Amniotic epithelial cell (primary cell): ENCODE measurements around the gene CYBRD1.
"Not testable (repeated sequence)": the region's sequence is repeated elsewhere in the genome, so short reads cannot be mapped to it uniquely, and the experiment has no call there.

Experiments
- DNase-seq: peaks from one replicate; pipeline ENCODE4 v3.0.0-alpha.2; 2010; ENCODE audit warnings: low read depth

Gene CYBRD1

DNA sequence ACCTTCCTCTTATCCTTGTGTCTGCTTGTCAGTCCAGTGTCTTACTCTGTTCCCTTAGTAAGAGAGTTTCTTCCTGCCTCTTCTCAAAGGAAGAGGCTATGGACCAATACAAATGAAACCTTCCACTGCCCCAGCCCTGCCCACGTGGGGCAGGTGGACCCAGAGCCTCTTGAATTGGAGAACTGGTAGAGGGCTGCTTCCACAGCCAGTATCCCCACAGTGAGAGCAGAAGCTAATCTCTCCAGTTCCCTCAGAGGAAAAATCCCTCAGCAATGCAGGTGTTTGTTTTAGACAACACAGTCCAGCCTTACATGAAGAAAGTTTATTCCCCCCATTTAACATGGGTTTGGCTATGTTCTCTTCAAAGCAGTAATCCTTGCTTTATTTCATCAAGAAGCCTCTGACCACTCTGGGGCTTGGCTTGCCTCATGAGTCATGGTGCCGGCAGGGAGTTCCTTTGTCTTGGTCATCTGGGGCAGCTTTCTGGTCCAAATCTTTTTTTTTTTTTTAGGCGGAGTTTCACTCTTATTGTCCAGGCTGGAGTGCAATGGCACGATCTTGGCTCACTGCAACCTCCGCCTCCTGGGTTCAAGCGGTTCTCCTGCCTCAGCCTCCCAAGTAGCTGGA, 6.5 kb upstream of the CYBRD1 start:
- peak; percentile 67 for DNase-seq

DNA sequence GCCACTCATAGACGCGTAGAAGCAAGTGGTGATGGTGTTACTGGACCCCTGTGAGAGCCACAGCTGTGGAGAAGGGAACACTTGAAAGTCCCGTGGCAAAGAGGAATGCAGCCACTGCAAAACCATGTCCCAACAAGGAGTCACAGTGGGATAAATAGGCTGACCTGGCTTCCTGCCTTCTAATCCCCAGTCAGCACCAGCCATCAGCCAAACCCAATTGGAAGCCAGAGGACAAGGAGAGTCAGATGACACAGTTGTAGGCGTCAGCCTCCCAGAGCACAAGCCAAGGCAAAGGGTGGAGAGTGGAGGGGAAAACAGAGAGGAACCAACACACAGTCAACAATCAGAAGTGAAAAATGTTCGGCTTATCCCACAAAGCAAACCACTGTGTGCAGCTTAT, 5.5 kb upstream of the CYBRD1 start:
- no peak for DNase-seq

DNA sequence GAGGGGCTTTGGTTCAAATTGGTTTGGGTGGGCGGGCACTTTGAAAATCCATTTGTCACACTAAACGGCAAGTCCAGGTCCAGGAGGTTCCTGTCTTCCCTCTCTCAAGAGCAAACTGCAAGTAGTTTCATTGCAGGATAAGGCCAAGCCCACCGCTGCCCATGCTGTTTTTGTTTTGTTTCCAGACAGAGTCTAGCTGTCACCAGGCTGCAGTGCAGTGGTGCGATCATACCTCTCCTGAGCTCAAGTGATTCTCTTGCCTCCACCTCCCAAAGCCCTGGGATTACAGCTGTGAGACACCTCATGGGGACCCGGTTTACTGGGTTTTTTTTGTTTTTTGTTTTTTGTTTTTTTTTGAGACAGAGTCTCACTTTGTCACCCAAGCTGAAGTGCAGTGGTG, 1.8 kb upstream of the CYBRD1 start:
- DNase-seq, result no peak

DNA sequence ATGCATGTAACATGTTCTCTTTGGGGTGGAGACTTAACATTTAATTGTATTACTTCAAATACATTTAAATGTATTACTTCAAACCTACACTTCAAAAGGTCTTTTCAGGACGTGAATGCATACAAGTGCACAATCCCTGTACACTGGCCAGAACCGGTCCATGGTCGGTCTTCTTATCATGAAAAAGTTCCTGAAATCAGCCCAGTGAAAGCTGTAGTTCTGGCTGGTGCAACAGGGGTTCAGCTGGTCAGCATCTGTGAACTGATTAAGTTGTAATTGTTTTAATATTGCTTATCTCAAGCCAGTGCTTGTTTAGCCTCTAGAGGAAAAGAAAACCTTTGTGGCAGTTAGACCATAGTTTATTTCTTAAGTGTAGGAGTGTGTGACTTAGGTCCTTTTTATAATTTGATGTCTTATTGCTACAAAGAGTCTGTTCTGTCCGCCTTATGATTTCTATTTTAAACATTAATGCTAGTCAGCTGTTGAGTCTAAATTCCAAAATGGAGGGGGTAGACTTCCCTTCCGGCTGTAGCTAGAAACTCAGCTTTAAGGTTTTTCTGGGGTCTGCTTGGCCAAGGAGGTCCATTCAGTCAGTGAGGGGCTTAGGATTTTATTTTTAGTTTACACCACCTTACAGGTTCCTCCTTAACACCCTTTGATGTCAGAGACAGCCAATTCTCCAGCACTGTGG, 768 bp upstream of the CYBRD1 start:
- DNase-seq, result no peak

DNA sequence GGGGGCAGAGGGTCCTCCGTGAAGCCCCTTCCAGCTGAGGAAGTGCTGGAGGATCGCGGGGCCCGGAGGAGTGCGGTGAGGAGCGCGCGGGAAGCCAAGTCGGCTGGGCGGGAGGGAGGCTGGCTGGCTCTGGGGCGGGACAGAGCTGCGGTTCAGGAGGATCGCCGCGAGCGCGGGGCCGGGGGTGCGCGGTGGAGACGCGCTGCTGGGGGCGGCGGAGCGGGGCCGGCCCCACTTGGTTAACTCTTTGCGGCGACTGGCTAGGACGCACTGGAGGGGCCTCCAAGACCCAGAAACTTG, 464 bp downstream of the CYBRD1 start:
- peak; percentile 22 for DNase-seq

DNA sequence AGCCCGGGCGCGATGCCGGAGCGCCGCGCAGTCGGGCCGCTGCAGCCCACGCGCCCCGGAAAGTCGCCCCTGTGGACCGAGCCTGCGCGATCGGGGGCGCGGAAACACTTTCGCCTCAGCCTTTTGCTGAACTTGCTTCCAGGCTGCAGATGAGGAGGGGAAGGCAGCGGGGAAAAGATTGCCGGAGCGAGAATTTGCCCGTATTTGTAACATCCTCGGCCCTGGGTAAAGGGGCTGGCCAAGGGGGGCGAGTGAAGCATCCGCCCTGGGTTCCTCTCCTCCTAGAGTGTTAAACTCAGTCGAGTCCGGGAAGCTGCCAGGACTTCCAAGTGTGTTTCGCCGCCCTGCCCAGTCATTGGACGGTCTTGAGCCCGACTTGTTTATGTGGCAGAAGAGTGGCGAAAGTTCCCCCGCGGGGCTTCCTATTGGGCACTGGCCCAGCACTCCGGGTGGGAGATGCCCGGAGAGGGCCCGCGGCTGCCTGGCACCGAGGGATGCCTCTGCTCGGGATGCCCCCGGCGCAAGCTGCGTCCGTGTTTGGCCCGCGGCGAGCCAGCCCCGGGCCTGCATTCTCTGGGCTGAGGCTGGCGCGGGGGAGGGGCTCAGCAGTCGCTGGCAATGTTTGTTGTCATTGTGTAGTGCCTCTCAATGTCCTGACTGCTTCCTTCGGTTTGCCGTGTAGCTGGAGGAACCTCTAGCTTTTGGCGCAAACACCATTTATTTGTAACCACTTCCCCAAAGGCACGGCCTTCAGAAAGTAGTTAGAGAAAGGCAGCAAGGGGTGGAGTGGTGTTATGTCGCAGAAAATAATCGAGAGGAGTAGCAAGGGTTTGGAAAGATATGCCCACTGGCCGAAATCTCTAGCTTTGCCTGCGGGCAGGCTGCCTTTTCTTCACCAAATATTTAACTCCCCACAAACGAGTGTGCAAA, 1.1 kb downstream of the CYBRD1 start:
- peak; percentile 79 for DNase-seq

DNA sequence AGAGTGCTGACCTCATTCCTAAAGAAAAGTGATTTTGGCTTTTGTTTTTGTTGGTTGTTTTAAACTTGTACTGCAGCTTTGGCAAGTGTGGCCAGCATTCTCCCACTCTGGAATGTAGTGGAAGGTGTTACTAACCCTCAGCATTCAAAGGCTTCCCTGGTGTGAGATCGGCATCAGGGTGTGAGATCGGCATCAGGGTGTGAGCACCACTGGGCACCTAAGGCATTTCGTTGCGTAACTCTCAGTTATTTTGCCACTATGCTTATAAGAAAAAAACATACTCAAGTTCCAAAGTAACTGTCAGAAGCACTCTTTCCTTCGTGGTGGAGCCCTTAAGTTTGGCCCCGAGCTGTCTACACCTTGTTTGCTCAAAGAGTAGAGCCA, 1.7 kb downstream of the CYBRD1 start:
- peak; percentile 78 for DNase-seq

DNA sequence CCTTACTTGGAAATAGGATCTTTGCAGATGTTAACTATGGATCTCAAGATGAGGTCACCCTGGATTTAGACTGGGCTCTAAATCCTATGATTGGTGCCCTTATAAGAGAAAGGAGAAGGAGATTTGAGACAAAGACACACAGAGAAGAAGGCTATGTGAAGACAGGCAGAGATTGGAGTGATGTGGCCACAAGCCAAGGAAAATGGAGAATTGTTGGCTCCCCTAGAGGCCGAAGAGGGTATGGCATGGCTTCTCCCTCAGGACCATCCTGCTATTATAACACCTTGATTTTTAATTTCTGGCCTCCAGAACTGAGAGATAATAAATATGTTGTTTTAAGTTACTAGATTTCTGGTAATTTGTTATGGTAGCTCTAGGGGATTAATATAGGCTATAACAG, 7.6 kb downstream of the CYBRD1 start:
- no peak for DNase-seq

DNA sequence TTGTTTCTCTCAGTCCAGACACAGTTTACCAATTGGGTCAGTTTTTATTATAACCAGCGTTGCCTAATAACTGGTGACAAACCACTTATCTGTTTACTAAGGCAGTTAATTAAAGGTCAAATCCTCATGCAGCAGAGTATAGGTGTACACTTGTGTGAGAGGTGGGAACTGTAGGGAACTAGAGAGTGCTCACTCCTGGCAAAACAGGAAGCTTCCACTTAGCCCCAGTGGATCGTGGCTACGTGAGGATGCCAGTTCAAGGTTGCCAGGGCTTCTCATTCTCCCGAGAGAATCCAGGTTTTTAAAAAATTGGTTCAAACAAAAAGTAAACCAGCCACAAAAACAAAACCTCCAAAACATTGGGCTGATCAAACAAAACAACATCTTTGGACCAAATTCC, 8.1 kb downstream of the CYBRD1 start:
- no peak for DNase-seq

DNA sequence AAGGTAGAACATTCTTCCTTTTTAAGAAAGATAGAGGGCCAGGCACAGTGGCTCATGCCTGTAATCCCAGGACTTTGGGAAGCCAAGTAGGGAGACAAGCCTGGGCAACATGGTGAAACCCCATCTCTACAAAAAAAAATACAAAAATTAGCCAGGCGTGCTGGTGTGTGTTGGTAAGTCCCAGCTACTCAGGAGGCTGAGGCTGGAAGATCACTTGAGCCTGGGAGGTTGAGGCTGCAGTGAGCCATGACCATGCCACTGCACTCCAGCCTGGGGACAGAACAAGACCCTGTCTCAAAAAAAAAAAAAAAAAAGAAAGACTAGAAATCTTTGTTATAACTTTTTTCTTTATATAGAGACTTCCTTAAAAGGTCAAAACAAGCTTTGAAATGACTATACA, 8.6 kb downstream of the CYBRD1 start:
- DNase-seq, result not testable (repeated sequence)

DNA sequence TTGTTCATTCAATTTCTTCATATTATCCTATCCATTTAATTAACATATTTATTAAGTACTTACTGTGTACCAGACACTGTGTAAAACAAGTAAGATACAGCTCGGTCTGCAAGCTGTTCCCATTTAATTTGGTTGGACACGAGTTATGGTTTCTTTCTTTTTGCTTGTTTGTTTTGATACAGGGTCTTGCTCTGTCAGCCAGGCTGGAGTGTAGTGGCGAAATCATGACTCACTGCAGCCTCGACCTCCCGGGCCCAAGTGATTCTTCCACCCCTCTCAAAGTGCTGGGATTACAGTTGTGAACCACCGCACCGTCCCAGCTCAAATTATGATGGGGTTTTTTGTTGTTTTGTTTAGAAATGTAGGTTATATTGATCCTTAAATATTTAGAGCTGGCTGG, 9.0 kb downstream of the CYBRD1 start:
- peak; percentile 85 for DNase-seq

DNA sequence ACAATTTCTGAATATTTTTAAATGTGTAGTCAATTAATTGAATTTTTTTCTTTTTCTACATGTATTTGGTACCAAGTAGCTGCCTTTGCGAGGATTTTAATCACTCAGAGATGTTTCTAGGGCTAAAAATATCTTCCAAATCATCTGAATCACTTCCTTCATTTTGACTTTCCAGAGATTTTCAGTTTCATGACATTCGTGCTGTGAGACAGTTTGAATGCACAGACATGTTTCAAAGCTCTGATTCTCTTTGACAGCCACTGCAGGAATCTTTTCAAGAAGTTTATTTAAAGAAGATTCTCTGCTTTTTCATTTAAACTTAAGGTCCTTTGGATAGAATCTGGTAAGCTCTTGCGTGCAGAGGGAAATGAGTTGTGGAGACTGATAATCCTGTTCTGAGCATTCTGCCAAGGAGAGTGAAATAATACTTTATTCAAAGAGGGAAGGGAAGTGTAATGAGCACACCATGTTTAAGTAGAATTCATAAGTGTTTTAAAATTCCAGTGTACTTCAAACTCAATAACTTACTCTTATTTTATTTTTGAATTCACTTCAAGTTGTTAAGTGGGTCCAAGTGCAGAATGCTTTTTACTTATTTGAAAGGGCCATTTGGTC, 9.7 kb downstream of the CYBRD1 start:
- DNase-seq, result no peak

DNA sequence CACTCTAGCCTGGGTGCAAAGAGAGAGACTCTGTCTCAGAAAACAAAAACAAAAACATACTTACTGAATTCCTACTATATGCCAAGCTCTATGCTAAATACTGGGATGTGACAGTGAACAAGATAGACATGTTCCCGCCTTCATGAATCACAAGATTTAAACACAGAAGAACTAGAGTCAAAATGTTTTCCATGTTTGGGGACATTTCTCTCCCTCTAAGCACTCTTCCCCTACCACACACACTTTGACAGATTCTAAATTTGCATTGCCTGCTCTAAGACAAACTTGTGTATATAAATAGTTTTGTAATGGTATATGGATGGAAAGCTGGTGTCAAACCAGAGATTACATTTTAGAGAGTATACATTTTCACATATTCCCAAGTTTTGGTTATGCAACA, 11.1 kb downstream of the CYBRD1 start:
- no peak for DNase-seq

DNA sequence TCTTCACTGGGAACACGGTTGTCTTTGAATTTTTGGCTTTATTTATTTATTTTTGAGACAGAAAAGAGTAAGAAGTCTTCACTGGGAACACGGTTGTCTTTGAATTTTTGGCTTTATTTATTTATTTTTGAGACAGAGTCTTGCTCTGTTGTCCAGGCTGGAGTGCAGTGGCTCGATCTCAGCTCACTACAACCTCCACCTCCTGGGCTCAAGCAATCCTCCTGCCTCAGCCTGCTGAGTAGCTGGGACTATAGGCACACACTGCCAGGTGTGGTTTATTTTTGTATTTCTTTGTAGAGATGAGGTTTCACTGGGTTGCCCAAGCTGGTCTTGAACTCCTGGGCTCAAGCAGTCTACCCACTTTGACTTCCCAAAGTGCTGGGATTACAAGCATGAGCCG, 13.3 kb downstream of the CYBRD1 start:
- DNase-seq, result not testable (repeated sequence)

DNA sequence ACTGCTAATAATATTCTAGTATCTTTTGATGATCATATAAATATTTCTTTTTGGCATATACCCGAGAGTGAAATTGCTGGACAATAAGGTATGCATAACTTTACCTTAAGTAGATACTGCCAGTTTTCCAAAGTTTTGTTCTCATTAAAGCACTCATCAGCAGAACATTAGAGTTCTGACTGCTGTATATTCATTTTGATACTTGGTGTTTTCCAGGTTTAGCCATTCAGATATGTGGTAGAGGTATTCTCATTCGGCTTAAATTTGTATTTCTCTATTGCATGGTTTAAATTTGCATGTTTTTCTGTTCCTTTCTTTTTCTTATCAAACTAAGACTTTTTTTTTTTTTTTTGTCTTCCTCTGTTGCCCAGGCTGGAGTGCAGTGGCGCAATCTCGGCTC, 18.2 kb downstream of the CYBRD1 start:
- DNase-seq, result no peak

DNA sequence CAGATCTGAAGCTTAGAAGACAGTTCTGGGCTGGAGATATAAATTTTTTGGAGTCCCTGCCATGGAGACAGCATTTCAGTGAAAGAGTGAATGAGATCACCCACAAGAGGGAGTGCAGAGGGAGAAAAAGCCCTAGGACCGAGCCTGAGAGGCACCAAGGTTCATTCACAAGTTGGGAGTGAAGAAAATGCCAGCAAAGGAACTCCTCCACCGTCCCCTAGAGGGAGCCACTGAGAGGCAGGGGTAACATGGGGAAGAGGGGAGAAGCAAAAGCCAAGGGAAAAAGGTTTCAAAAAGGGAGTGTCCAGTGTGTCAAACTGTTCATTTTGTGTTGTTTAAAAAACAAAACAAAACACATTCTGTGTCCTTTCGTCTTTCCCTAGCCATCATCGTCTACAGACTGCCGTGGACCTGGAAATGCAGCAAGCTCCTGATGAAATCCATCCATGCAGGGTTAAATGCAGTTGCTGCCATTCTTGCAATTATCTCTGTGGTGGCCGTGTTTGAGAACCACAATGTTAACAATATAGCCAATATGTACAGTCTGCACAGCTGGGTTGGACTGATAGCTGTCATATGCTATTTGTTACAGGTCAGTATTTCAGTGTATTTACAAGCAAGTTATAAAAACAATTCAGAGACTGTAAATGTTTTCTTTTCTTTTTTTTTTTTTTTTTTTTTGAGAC, 19.1 kb downstream of the CYBRD1 start:
- no peak for DNase-seq

DNA sequence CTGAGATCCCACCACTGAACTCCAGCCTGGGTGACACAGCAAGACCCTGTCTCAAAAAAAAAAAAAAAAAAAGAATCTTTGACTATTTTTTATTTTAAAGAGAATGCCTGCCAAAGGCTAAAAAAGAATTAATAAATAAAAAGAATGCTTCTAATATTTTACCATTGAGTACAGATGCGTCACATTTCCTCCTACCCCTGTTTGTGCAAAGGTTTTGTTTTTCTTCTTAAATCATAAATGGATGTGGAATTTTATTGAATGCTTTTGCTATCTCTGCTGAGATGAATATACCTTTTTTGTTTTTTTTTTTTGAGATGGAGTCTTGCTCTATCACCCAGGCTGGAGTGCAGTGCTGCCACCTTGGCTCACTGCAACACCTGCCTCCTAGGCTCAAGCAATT, 22.8 kb downstream of the CYBRD1 start:
- DNase-seq, result no peak

DNA sequence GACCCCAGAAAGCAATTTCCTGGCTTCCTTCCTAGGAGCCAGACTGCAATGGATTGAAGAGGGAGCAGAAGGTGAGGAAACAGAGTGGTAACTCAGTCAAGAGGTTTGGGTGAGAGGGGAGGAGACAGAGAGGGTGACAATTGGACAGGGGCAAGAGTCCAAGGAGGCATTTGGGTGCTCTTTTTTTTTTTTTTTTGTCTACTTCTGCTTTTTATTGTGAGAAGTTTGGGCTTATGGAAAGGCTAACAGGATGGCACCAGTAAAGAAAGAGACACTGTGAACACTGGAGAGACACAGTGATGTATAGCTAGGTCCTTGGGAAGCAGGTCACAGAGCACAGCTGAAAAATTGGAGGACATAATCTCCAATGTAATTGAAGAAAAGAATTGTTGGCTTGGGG, 25.0 kb downstream of the CYBRD1 start:
- no peak for DNase-seq

DNA sequence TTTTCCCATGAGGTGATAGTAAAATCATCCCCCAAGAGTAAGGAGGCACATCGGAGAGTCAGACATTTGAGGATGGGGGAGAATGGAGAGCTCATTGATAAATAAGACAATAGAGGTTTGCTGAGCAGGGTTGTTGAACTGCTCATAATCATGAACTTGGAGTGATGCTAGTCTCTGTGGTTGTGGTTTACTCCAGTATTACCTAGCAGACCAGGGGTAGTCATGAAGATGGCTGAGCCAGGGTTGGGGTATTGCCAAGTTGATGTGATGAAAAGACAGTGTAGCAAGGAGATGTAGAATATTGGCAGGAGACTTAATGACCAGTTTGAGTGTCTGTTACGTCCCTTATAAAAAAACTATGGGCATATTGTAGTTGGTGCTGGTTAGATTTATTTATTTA, 25.4 kb downstream of the CYBRD1 start:
- peak; percentile 48 for DNase-seq

DNA sequence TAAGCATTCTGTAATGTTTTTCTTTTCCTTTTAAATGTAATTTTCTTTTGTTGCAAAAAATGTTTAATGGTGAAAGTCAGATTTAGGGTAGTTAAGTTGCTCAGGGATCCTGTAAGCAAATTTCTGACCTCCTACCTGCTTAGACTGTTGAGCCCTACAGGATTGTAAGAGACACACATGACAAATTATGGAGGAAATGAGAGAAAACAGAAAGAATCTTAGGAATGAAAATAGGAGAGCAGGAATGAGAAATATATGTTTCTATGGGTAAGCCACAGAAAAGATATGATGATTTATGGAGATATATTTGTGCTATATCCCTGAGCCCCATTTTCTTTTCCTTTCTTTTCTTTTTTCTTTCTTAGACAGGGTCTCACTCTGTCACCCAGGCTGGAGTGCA, 28.3 kb downstream of the CYBRD1 start:
- DNase-seq, result peak; percentile 66

DNA sequence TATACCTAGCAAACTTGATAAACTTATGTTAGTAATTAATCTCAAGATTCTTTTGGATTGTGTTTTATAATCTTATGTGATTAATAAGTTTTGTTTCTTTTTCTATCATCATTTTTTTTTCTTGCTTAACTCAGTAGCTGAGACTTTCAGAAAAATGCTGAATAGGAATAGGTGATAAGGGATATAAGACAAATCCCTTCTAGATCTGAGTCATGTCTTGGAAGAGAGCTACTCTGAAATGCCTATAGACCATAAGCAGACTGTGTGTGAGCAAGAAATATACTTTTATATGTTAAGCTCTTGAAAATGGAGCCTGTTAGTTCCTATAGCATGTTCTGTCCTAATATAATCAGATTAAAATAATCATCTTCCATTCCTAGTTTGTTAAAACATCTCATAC, 29.6 kb downstream of the CYBRD1 start:
- peak; percentile 56 for DNase-seq

DNA sequence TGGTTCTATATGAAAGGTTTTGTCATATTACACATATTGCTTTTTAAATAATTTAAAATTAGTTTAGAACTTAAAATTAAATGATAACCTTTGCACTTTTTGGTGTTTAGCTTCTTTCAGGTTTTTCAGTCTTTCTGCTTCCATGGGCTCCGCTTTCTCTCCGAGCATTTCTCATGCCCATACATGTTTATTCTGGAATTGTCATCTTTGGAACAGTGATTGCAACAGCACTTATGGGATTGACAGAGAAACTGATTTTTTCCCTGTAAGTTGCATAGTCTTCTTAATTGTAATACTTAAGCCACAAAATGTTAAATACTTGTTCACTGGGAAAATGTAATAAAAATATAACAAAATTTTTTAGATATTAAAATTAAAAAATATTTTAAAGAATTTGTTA, 31.0 kb downstream of the CYBRD1 start:
- DNase-seq, result no peak
